ENCODE data around the gene ALOX15.

GRCh38 chr17:4583206-4583605, 58.3 kb downstream of the ALOX15 start:
- TF ChIP-seq CTCF (IDR thresholded peaks at IDR 0.05) (no peak), POLR2A (IDR thresholded peaks at IDR 0.05) (no peak)
